Measurements from ENCODE around the gene MYO6.
A peak's percentile ranks its signal among the peaks of the same experiment; 100 is the strongest.

MYO6 gene

DNA sequence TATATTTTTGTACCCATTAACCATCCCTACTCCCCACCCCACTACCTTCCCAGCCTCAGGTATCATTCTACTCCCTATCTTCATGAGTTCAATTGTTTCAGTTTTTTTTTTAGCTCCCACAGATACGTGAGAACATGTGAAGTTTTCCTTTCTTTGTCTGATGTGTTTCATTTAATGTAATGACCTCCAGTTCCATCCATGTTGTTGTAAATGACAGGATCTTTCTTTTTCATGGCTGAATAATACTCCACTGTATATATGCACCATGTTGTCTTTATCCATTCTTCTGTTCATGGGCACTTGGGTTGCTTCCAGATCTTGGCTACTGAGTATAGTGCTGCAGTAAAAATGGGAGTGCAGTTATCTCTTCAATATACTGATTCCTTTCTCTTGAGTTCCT is 63.5 kb downstream of the MYO6 start (continued):
- no peak for TF ChIP-seq ZBTB26 (tag by site-specific recombination; optimal IDR thresholded peaks at IDR 0.05)
- no peak for TF ChIP-seq BCL11B (tag by site-specific recombination; IDR thresholded peaks at IDR 0.05; ENCODE audit: low read depth)
- TF ChIP-seq ZNF239 (tag by site-specific recombination; IDR thresholded peaks at IDR 0.05), result no peak
- TF ChIP-seq, protein P1, sequence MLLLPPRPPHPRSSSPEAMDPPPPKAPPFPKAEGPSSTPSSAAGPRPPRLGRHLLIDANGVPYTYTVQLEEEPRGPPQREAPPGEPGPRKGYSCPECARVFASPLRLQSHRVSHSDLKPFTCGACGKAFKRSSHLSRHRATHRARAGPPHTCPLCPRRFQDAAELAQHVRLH (tag by site-specific recombination; IDR thresholded peaks at IDR 0.05), result peak; percentile 78
- TF ChIP-seq ZNF624 (tag by site-specific recombination; IDR thresholded peaks at IDR 0.05), result no peak

GRCh38 chr6:75813476-75814250 is 64.6 kb downstream of the MYO6 start:
- ChIA-PET POLR2A (no interaction called here), CTCF (interaction anchor here (0.6 kb wide), 1 partner anchor 393 kb away, joined by 3 read pairs; no protein-coding TSS in a partner anchor)
- H3K4me1 ChIP-seq (ENCODE audit: control insufficient read depth, insufficient read depth, low read length), result peaks cover 9% of the 10 kb centered on the region

More at GRCh38 chr6:75813476-75814250, 64.6 kb downstream of the MYO6 start:
- Histone ChIP-seq H3K27ac (ENCODE audit: extremely low read depth, low read depth, low read length) (no peak overlapping the region), H3K36me3 (ENCODE audit: control insufficient read depth in 2 of 2, insufficient read depth in 1 of 2, low read length in 2 of 2) (peaks cover 0 to 3% of the 10 kb centered on the region in 2 experiments; a peak in 1 of 3 replicates), H3K4me3 (ENCODE audit: low read depth, low read length) (no peak overlapping the region), H3K9me3 (ENCODE audit: control insufficient read depth, insufficient read depth, low read depth, low read length) (no peaks in the 10 kb centered on the region)
- TF ChIP-seq ZNF501 (tag by site-specific recombination; IDR thresholded peaks at IDR 0.05) (no peak), ZNF280D (tag by site-specific recombination; IDR thresholded peaks at IDR 0.05) (no peak), ZNF830 (tag by site-specific recombination; IDR thresholded peaks at IDR 0.05; ENCODE audit: low read depth) (no peak), ZNF585B (tag by site-specific recombination; IDR thresholded peaks at IDR 0.05) (no peak), ZNF549 (tag by site-specific recombination; IDR thresholded peaks at IDR 0.05) (no peak), ZNF121 (tag by site-specific recombination; IDR thresholded peaks at IDR 0.05) (no peak), SP2 (tag by site-specific recombination; IDR thresholded peaks at IDR 0.05) (no peak), ZNF157 (tag by site-specific recombination; IDR thresholded peaks at IDR 0.05) (no peak), SP7 (tag by site-specific recombination; IDR thresholded peaks at IDR 0.05) (no peak), ZNF544 (tag by site-specific recombination; IDR thresholded peaks at IDR 0.05) (no peak), ZNF302 (tag by site-specific recombination; IDR thresholded peaks at IDR 0.05; ENCODE audit: low read depth) (no peak), ZBTB48 (tag by site-specific recombination; IDR thresholded peaks at IDR 0.05) (no peak), ZNF335 (tag by site-specific recombination; conservative IDR thresholded peaks at IDR 0.05) (no peak), ZNF596 (tag by site-specific recombination; IDR thresholded peaks at IDR 0.05) (no peak), ZBTB1 (tag by site-specific recombination; IDR thresholded peaks at IDR 0.05) (no peak), ZNF362 (tag by site-specific recombination; IDR thresholded peaks at IDR 0.05) (no peak)
- TF ChIP-seq, protein P2, sequence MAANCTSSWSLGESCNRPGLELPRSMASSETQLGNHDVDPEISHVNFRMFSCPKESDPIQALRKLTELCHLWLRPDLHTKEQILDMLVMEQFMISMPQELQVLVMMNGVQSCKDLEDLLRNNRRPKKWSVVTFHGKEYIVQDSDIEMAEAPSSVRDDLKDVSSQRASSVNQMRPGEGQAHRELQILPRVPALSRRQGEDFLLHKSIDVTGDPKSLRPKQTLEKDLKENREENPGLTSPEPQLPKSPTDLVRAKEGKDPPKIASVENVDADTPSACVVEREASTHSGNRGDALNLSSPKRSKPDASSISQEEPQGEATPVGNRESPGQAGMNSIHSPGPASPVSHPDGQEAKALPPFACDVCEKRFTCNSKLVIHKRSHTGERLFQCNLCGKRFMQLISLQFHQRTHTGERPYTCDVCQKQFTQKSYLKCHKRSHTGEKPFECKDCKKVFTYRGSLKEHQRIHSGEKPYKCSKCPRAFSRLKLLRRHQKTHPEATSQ (tag by site-specific recombination; IDR thresholded peaks at IDR 0.05), result no peak
